Endothelial cell of umbilical vein (primary cell): ENCODE data around the gene DHX35. TPM values are rescaled to one million over a fixed set of nuclear protein-coding genes. Genes with fewer than 3 reads are reported as not detected.

Source experiments
- BruUV-seq: library from RNA; stranded (reverse); fragments of 400-500 nt; replicated peaks from 2 replicates; lab custom pipeline; 2021; lab: Mats Ljungman, UMichigan
- CTCF ChIA-PET: fragments of 300-600, 350-600 bp; sonication (Branson Sonifier 250); formaldehyde crosslinking; loops from one replicate; lab custom pipeline; 2021; ENCODE audit warnings: antibody characterized with exemption, inconsistent platforms; lab: Charles Lee
- POLR2A ChIA-PET: fragments of 300-600, 350-600 bp; sonication (Branson Sonifier 250); formaldehyde crosslinking; loops from one replicate; lab custom pipeline; 2021; ENCODE audit warnings: antibody characterized with exemption, inconsistent platforms; lab: Charles Lee
- DNase-seq: peaks from one replicate; pipeline ENCODE4 v3.0.0-alpha.2; 2011; ENCODE audit warnings: low read depth, low spot score
- FAIRE-seq: peaks from 2 replicates; lab custom pipeline; 2011; peaks lifted over from hg19 to GRCh38; lab: Jason Lieb, UNC
- H2AFZ ChIP-seq: 2 replicates; pipeline ENCODE4 v1.6.0; 2012; ENCODE audit warnings: low read depth, low read length, control low read depth, inconsistent platforms
- H3K27ac ChIP-seq: 2 replicates; pipeline ENCODE4 v1.5.1; 2011; ENCODE audit warnings: low read depth, mild to moderate bottlenecking, control low read depth, low read length, moderate library complexity; ENCODE audit not compliant: insufficient read depth
- H3K27me3 ChIP-seq, 2 experiments: 2 replicates each; pipeline versions ENCODE4 v1.6.0 to v1.6.1; 2011; ENCODE audit warnings: low read length in 2 of 2, mixed read lengths in 1 of 2; ENCODE audit not compliant: control insufficient read depth in 2 of 2, insufficient read depth in 2 of 2
- H3K36me3 ChIP-seq, 2 experiments: 2 replicates in 1 of 2; 3 replicates in 1 of 2; pipeline ENCODE4 v1.5.1; 2011; ENCODE audit warnings: low read length in 2 of 2, mild to moderate bottlenecking in 1 of 2, moderate library complexity in 1 of 2; ENCODE audit not compliant: control insufficient read depth in 2 of 2, insufficient read depth in 2 of 2; ENCODE audit errors: extremely low read depth in 1 of 2
- H3K4me1 ChIP-seq: 3 replicates; pipeline ENCODE4 v1.5.1; 2011; ENCODE audit warnings: mild to moderate bottlenecking, low read length; ENCODE audit not compliant: control insufficient read depth, insufficient read depth; ENCODE audit errors: extremely low read depth
- H3K4me2 ChIP-seq: 2 replicates; pipeline ENCODE4 v1.6.1; 2011; ENCODE audit warnings: low read length, control low read depth, mixed read lengths; ENCODE audit not compliant: insufficient read depth
- H3K4me3 ChIP-seq, 3 experiments: fragments of 200-600 bp in 1 of 3; sonication (generic), shearing (Covaris generic) in 1 of 3; replicated peaks in 1 of 3; 2 replicates each; pipeline ENCODE4 v1.5.1; 2011 to 2016; ENCODE audit warnings: control low read depth in 3 of 3, low read length in 3 of 3, mild to moderate bottlenecking in 2 of 3, inconsistent platforms in 1 of 3, low read depth in 1 of 3, moderate library complexity in 1 of 3; ENCODE audit not compliant: insufficient read depth in 1 of 3
- H3K79me2 ChIP-seq: 2 replicates; pipeline ENCODE4 v1.6.0; 2012; ENCODE audit warnings: low read length, inconsistent platforms; ENCODE audit not compliant: control insufficient read depth, insufficient read depth
- H3K9ac ChIP-seq: replicated peaks from 2 replicates; pipeline ENCODE3; 2011; ENCODE audit warnings: low read length, control low read depth; ENCODE audit not compliant: insufficient read depth; ENCODE audit errors: extremely low read depth
- H3K9me1 ChIP-seq: replicated peaks from 3 replicates; pipeline ENCODE4 v1.6.0; 2011; ENCODE audit warnings: mild to moderate bottlenecking, low read length; ENCODE audit not compliant: control insufficient read depth, insufficient read depth; ENCODE audit errors: extremely low read depth
- H3K9me3 ChIP-seq: replicated peaks from 2 replicates; pipeline ENCODE4 v1.5.1; 2012; ENCODE audit warnings: low read length, inconsistent platforms; ENCODE audit not compliant: control insufficient read depth, insufficient read depth
- H4K20me1 ChIP-seq: replicated peaks from 2 replicates; pipeline ENCODE3; 2011; ENCODE audit warnings: mild to moderate bottlenecking, low read length; ENCODE audit not compliant: control insufficient read depth, insufficient read depth; ENCODE audit errors: extremely low read depth
- EZH2 ChIP-seq: IDR thresholded peaks from 2 replicates; pipeline ENCODE4 v1.6.1; 2012; ENCODE audit warnings: borderline replicate concordance, low read depth, mild to moderate bottlenecking, moderate library complexity, low read length, inconsistent platforms; ENCODE audit not compliant: severe bottlenecking
- FOS ChIP-seq: IDR thresholded peaks from 2 replicates; pipeline ENCODE4 v1.6.1; 2011; ENCODE audit warnings: mild to moderate bottlenecking, low read length, moderate library complexity, borderline replicate concordance; ENCODE audit not compliant: insufficient read depth
- GATA2 ChIP-seq: IDR thresholded peaks from 2 replicates; pipeline ENCODE4 v1.7.0; 2011; ENCODE audit warnings: low read depth, mild to moderate bottlenecking, moderate library complexity, mixed read lengths, low read length; ENCODE audit not compliant: insufficient read length, insufficient read depth
- JUN ChIP-seq: IDR thresholded peaks from 2 replicates; pipeline ENCODE4 v1.6.1; 2011; ENCODE audit warnings: borderline replicate concordance, low read depth; ENCODE audit not compliant: insufficient read length, insufficient read depth
- MYC ChIP-seq: IDR thresholded peaks from one replicate; pipeline ENCODE4 v1.6.1; 2011; ENCODE audit warnings: mild to moderate bottlenecking, low read depth, low read length
- POLR2A ChIP-seq: IDR thresholded peaks from 2 replicates; pipeline ENCODE4 v1.6.1; 2012; ENCODE audit warnings: low read depth, mild to moderate bottlenecking, control low read depth, low read length
- POLR2AphosphoS5 ChIP-seq: IDR thresholded peaks from 2 replicates; pipeline ENCODE4 v1.6.1; 2012; ENCODE audit warnings: low read depth, mild to moderate bottlenecking, control low read depth, low read length, moderate library complexity; ENCODE audit not compliant: insufficient read depth
- dilution Hi-C: fragments of 300-500 bp; cut with MboI; formaldehyde crosslinking; loops from one replicate; pipeline ENCODE4 v1.15.0; 2019; ENCODE audit warnings: low sequenced_read_pairs; ENCODE audit not compliant: extremely low pct_ligation_motif_present
- intact Hi-C: fragments of 100-400 bp; cut with micrococcal nuclease; formaldehyde crosslinking; loops from one replicate; pipeline ENCODE4 v1.10.0; 2022
- polyA plus RNA-seq, 4 experiments: library from polyadenylated mRNA; depleted of rRNA in 3 of 4; stranded (reverse) in 3 of 4; unstranded in 1 of 4; fragments of >200 nt; gene quantifications; 2 replicates each; pipeline versions ENCODE4 v1.2.1 to v1.2.3, GENCODE V29; 2011 to 2012; ENCODE audit warnings: missing spikeins in 1 of 4
- total RNA-seq: library from RNA; stranded (reverse); gene quantifications from 2 replicates; pipeline ENCODE4 v1.2.3, GENCODE V29; 2021
- TF ChIP-seq, protein P1 (sequence below): IDR thresholded peaks from 2 replicates; pipeline ENCODE4 v1.6.1; 2011; ENCODE audit not compliant: insufficient read depth, insufficient read length
- TF ChIP-seq, protein P2 (sequence below), 2 donors: IDR thresholded peaks; 1 replicate in 1 of 2; 2 replicates in 1 of 2; pipeline ENCODE4 v1.5.1; 2011; ENCODE audit warnings: low read length in 2 of 2, mild to moderate bottlenecking in 2 of 2, moderate library complexity in 2 of 2, control low read depth in 1 of 2, inconsistent platforms in 1 of 2, low read depth in 1 of 2; ENCODE audit not compliant: insufficient read depth in 1 of 2; ENCODE audit errors: extremely low read depth in 1 of 2

Gene DHX35
- total and polyA plus RNA-seq, 2 donors (not counting 3 experiments of a cell fraction or from before 2014, with no cell fraction given): 10.0 to 13.0 TPM

DNA sequence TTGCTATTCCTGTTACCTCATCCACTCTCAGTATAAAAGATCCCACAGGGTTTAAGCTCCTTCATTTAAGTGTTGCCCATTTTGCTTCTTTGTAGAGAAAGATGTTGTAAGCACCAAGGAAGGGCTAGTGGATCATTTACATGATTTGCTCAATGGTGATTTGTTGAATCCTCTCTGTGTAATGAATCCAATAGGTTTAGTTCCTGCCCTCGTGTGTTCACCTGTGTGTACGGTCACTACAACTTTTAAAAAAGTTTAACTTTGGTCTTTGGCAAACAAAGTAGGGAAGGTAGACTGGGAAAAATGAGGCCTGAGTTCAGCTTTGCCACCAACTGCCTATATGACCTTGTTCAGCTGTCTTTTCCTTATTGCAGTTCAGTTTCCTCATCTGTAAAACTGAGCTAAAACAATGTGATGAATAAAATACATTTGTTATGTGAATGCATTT is 51.5 kb downstream of the DHX35 start:
- FAIRE-seq: no peak
- Histone ChIP-seq H3K4me3 (no peak overlapping the region), H3K36me3 (peaks cover 4 to 6% of the 10 kb centered on the region in 2 experiments), H3K27ac (no peak overlapping the region), H3K4me1 (peaks cover 18% of the 10 kb centered on the region), H3K79me2 (no peaks in the 10 kb centered on the region), H4K20me1 (no peaks in the 10 kb centered on the region), H2AFZ (no peak overlapping the region), H3K9ac (no peak overlapping the region), H3K4me2 (no peak overlapping the region), H3K9me3 (no peaks in the 10 kb centered on the region), H3K27me3 (no peaks in the 10 kb centered on the region), H3K9me1 (no peaks in the 10 kb centered on the region)
- no peak for TF ChIP-seq MYC
- no peak for TF ChIP-seq EZH2
- TF ChIP-seq, protein P1, sequence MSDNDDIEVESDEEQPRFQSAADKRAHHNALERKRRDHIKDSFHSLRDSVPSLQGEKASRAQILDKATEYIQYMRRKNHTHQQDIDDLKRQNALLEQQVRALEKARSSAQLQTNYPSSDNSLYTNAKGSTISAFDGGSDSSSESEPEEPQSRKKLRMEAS: no peak
- no peak for TF ChIP-seq POLR2A
- TF ChIP-seq POLR2AphosphoS5: no peak
- no peak for TF ChIP-seq JUN
- no peak for TF ChIP-seq GATA2
- TF ChIP-seq, protein P2, sequence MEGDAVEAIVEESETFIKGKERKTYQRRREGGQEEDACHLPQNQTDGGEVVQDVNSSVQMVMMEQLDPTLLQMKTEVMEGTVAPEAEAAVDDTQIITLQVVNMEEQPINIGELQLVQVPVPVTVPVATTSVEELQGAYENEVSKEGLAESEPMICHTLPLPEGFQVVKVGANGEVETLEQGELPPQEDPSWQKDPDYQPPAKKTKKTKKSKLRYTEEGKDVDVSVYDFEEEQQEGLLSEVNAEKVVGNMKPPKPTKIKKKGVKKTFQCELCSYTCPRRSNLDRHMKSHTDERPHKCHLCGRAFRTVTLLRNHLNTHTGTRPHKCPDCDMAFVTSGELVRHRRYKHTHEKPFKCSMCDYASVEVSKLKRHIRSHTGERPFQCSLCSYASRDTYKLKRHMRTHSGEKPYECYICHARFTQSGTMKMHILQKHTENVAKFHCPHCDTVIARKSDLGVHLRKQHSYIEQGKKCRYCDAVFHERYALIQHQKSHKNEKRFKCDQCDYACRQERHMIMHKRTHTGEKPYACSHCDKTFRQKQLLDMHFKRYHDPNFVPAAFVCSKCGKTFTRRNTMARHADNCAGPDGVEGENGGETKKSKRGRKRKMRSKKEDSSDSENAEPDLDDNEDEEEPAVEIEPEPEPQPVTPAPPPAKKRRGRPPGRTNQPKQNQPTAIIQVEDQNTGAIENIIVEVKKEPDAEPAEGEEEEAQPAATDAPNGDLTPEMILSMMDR (IDR thresholded peaks at IDR 0.05; ENCODE audit: extremely low read depth in 1 of 2, insufficient read depth in 1 of 2, low read depth in 1 of 2, low read length in 2 of 2): no peak
- TF ChIP-seq FOS: no peak
- no TSS peak for BruUV-seq
- POLR2A ChIA-PET: no interaction called here
- no peak for DNase-seq
- intact Hi-C loops (no loop called here), dilution Hi-C loops (no loop called here)
- CTCF ChIA-PET: interaction anchor here (0.6 to 2.3 kb wide), 7 partner anchors 9 to 88 kb away, joined by 3 to 13 read pairs (median 4); partner anchors contain the start of genes DHX35 and FAM83D
